Suprapubic skin (tissue), 3 donors: Measurements from ENCODE around the gene CNIH3.

Experiments
- CTCF ChIP-seq, 2 donors: fragments of 200-600 bp in 1 of 2; fragments of 450-650 bp in 1 of 2; sonication (generic) in 1 of 2; IDR thresholded peaks; one replicate each; pipeline ENCODE4 v1.5.1; 2016 to 2019; ENCODE audit warnings: antibody characterized with exemption in 2 of 2, mild to moderate bottlenecking in 1 of 2, moderate library complexity in 1 of 2
- POLR2A ChIP-seq, 2 donors: fragments of 450-650 bp; IDR thresholded peaks; one replicate each; pipeline ENCODE4 v1.6.1; 2017; ENCODE audit warnings: antibody characterized with exemption in 2 of 2, mild to moderate bottlenecking in 2 of 2, moderate library complexity in 2 of 2

GRCh38 chr1:224587051-224587450, 29.1 kb upstream of the CNIH3 start:
- no peak for TF ChIP-seq CTCF (IDR thresholded peaks at IDR 0.05)
- no peak for TF ChIP-seq POLR2A (IDR thresholded peaks at IDR 0.05)
